Spleen (tissue), 11 donors: Measurements from ENCODE around the gene CDK11A. TPM values are rescaled to one million over a fixed set of nuclear protein-coding genes. Genes with fewer than 3 reads are reported as not detected.
"Not testable (repeated sequence)": the region's sequence is repeated elsewhere in the genome, so short reads cannot be mapped to it uniquely, and the experiment has no call there.

Experiments used
- DNase-seq: peaks from one replicate; pipeline ENCODE4 v3.0.0-alpha.2; 2020
- H3K27ac ChIP-seq, 8 donors: fragments of 200-600 bp; sonication (generic) in 7 of 8; 1 replicate in 4 of 8; 2 replicates in 4 of 8; pipeline versions ENCODE4 v1.5.0 to v1.8.0; 2016 to 2021; ENCODE audit warnings: inconsistent platforms in 4 of 8, mild to moderate bottlenecking in 4 of 8, moderate library complexity in 1 of 8
- H3K27me3 ChIP-seq, 7 donors: fragments of 200-600 bp; sonication (generic) in 6 of 7; replicated peaks in 1 of 7; 1 replicate in 4 of 7; 2 replicates in 3 of 7; pipeline versions ENCODE4 v1.5.0 to v1.8.0; 2016 to 2021; ENCODE audit warnings: inconsistent platforms in 3 of 7, mild to moderate bottlenecking in 1 of 7
- H3K36me3 ChIP-seq, 6 donors: fragments of 200-600 bp; sonication (generic) in 5 of 6; 1 replicate in 4 of 6; 2 replicates in 2 of 6; pipeline versions ENCODE4 v1.5.0 to v1.8.0; 2016 to 2021; ENCODE audit warnings: inconsistent platforms in 2 of 6
- H3K4me1 ChIP-seq, 6 donors: fragments of 200-600 bp; sonication (generic) in 5 of 6; 1 replicate in 3 of 6; 2 replicates in 3 of 6; pipeline versions ENCODE4 v1.5.0 to v1.8.0; 2016 to 2021; ENCODE audit warnings: inconsistent platforms in 3 of 6
- H3K4me3 ChIP-seq, 8 donors: fragments of 200-600 bp; sonication (generic) in 7 of 8; 1 replicate in 4 of 8; 2 replicates in 4 of 8; pipeline versions ENCODE4 v1.5.0 to v1.8.0; 2016 to 2021; ENCODE audit warnings: inconsistent platforms in 4 of 8, mild to moderate bottlenecking in 4 of 8, moderate library complexity in 2 of 8
- H3K9me3 ChIP-seq, 8 donors: fragments of 200-600 bp; sonication (generic) in 7 of 8; 1 replicate in 4 of 8; 2 replicates in 4 of 8; pipeline versions ENCODE4 v1.5.0 to v1.8.0; 2016 to 2021; ENCODE audit warnings: inconsistent platforms in 4 of 8
- CTCF ChIP-seq, 11 experiments: fragments of 200-600 bp in 7 of 11; fragments of 450-650 bp in 4 of 11; sonication (generic) in 4 of 11; IDR thresholded peaks in 8 of 11; conservative IDR thresholded peaks in 3 of 11; 1 replicate in 7 of 11; 2 replicates in 4 of 11; pipeline versions ENCODE4 v1.4.0 to v1.8.0; 2016 to 2021; ENCODE audit warnings: antibody characterized with exemption in 11 of 11, inconsistent platforms in 4 of 11, mild to moderate bottlenecking in 1 of 11
- POLR2A ChIP-seq, 3 donors: fragments of 450-650 bp; IDR thresholded peaks; one replicate each; pipeline ENCODE4 v1.5.1; 2017; ENCODE audit warnings: antibody characterized with exemption in 3 of 3, mild to moderate bottlenecking in 1 of 3
- POLR2AphosphoS5 ChIP-seq, 3 donors: sonication (generic); formaldehyde crosslinking; IDR thresholded peaks; one replicate each; pipeline ENCODE4 v1.5.1; 2017; ENCODE audit warnings: antibody characterized with exemption in 3 of 3
- WGBS, 5 donors: extraction: QIAGEN DNeasy Blood & Tissue Kit in 3 of 5; methylation state at CpG; one replicate each; pipeline versions ENCODE4 v1.1.5 to v1.1.7; 2013 to 2018; 5-methylcytosine and 5-hydroxymethylcytosine counted together
- intact Hi-C: fragments of 100-400 bp; cut with DNase I; formaldehyde crosslinking; loops from one replicate; pipeline ENCODE4 v1.15.0; 2023; ENCODE audit warnings: low total_unique reads
- polyA plus RNA-seq, 3 donors: library from polyadenylated mRNA; stranded (reverse); fragments of 200-250 nt; gene quantifications; one replicate each; pipeline ENCODE4 v1.2.1, GENCODE V29; 2013
- total RNA-seq, 7 donors: library from RNA; depleted of rRNA in 3 of 7; stranded (reverse); fragments of >200 nt in 3 of 7; fragmentation: NEBNext Ultra II Directional in 4 of 7; extraction: Animal tissue kit (Norgen Biotek cat#: 25700) in 4 of 7; gene quantifications; one replicate each; pipeline versions ENCODE4 v1.1.0 to v1.2.1, GENCODE V29; 2016 to 2021
- donor health status: healthy with polysubstance abuse.
- donor health status: DM: no; HTN: no; CAD: no; lungs with moderate emphysema.
- donor health status: DM: no; HTN: no; CAD: no.
- donor health status: Bipolar disorder and iron deficiency.
- donor health status: healthy.
- donor health status: DM: no; HTN: no; CAD: no.
- donor health status: DM: yes; HTN: yes; CAD: no.

CDK11A gene
- total and polyA plus RNA-seq, 10 donors, result 29.3 to 123 (median 75.5) TPM

- TF ChIP-seq CTCF (IDR thresholded peaks at IDR 0.05 in 8 of 11, conservative IDR thresholded peaks at IDR 0.05 in 3 of 11) (no peak), POLR2AphosphoS5 (IDR thresholded peaks at IDR 0.05) (peak in 1 of 3 donors; percentile 29)
- Histone ChIP-seq H3K36me3 (peaks cover 0 to 85% (median 36%) of the 10 kb centered on the region in 6 donors), H3K4me3 (no peak overlapping the region), H3K9me3 (no peaks in the 10 kb centered on the region), H3K4me1 (peaks cover 0 to 15% (median 7%) of the 10 kb centered on the region in 6 donors), H3K27me3 (no peaks in the 10 kb centered on the region), H3K27ac (no peak overlapping the region)
- intact Hi-C loops, result no loop called here
- DNase-seq, result no peak
- 88 to 93% (median 90%) methylated on average over 9 to 17 of the region's 17 CpGs for WGBS, 5 donors
These were observed 8.2 kb upstream of the CDK11A start for GRCh38 chr1:1732381-1732780.

GRCh38 chr1:1730870-1731269 lies 6.7 kb upstream of the CDK11A start:
- no peak overlapping the region for H3K4me3 ChIP-seq
- TF ChIP-seq POLR2A (IDR thresholded peaks at IDR 0.05) (no peak), POLR2AphosphoS5 (IDR thresholded peaks at IDR 0.05) (no peak), CTCF (IDR thresholded peaks at IDR 0.05 in 8 of 11, conservative IDR thresholded peaks at IDR 0.05 in 3 of 11) (no peak)
- 95 to 98% (median 97%) methylated on average over 14 to 17 of the region's 17 CpGs for WGBS, 5 donors
- H3K27ac ChIP-seq, result no peak overlapping the region
- H3K4me1 ChIP-seq, result peaks cover 0 to 15% (median 7%) of the 10 kb centered on the region in 6 donors
- no peaks in the 10 kb centered on the region for H3K9me3 ChIP-seq
- intact Hi-C loops, result no loop called here
- H3K36me3 ChIP-seq, result peaks cover 0 to 82% (median 35%) of the 10 kb centered on the region in 6 donors
- DNase-seq, result no peak
- no peaks in the 10 kb centered on the region for H3K27me3 ChIP-seq

DNA sequence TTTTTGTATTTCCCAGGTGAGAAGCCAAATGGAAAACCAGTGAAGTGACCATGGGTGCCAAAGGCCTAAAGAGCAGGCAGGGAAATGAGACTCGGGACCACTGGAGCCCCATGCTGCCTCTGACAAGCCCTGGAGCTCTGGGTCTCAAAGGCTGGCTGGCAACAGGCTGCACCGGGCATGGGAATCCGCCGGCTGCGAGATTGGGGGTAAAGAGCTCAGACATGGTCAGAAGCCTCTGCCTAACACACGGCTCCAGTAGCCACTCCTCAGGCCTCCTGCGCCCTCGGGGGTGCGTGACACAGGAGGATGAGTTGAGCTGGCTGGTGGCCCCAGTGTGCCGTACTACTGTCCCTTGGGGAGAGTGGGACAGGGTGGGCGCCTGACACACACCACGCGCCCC lies 6.1 kb upstream of the CDK11A start:
- WGBS, 5 donors, result 96 to 100% methylated on average over 3 to 10 of the region's 13 CpGs; no CpG with 5 or more reads in 3 of the 5 donors
- Histone ChIP-seq H3K36me3 (peaks cover 0 to 78% (median 34%) of the 10 kb centered on the region in 6 donors), H3K4me1 (peaks cover 0 to 15% (median 7%) of the 10 kb centered on the region in 6 donors)
- H3K9me3 ChIP-seq, intact Hi-C loops, DNase-seq, H3K27me3 ChIP-seq, H3K27ac ChIP-seq, H3K4me3 ChIP-seq: not testable (repeated sequence)

- peaks cover 0 to 19% (median 7%) of the 10 kb centered on the region in 6 donors for H3K4me1 ChIP-seq
- H3K27ac ChIP-seq, result peak overlapping the region in 4 of 8 donors; percentile 48 to 75 (median 74)
- H3K4me3 ChIP-seq, H3K27me3 ChIP-seq, H3K9me3 ChIP-seq, DNase-seq: not testable (repeated sequence)
- intact Hi-C loops, result loop anchor here (10.0 kb wide), 1 partner anchor 64 kb away; no protein-coding TSS in a partner anchor
- WGBS, 5 donors, result 85 to 98% (median 92%) methylated on average over 10 to 17 of the region's 18 CpGs
- peaks cover 0 to 70% (median 32%) of the 10 kb centered on the region in 6 donors for H3K36me3 ChIP-seq
These were observed 5.1 kb upstream of the CDK11A start for GRCh38 chr1:1729116-1729816.

DNA sequence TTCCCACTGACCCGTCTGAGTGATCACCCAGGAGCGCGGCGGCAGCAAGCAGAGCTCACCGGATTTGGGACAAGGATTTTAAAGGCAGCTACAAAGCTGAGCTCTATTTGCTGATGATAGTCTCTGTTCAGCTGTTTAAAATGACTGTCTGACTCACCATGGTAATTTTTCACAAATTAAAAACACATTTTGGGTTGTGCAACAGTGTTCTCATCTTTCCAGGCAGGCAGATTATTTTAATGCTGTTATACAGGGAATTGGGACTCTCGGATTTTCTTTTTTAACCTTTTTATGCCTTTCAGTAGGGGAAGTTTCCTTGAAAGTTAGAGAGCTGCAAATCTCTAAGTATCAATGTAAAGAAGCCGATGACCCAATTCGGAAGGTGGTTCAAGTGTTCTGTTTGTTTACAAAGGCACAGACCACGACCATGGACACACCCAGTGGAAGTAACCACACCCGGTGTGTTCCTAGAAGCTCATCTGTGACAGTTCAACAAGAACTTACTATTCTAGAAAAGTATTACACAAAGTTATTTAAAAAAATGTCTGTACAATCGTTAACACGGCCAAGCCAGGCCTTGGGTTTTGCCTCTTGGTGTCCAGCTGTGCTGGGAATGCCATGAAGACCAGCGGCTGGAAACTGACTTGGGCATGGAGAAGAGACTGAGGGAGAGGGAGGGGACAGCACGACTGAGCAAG lies 4.3 kb upstream of the CDK11A start:
- Histone ChIP-seq H3K4me1 (peaks cover 0 to 19% (median 7%) of the 10 kb centered on the region in 6 donors), H3K36me3 (peaks cover 0 to 62% (median 28%) of the 10 kb centered on the region in 6 donors), H3K27ac (peak overlapping the region in 6 of 8 donors; percentile 22 to 75 (median 60))
- DNase-seq, H3K4me3 ChIP-seq, H3K9me3 ChIP-seq, H3K27me3 ChIP-seq: not testable (repeated sequence)
- intact Hi-C loops, result loop anchor here (10.0 kb wide), 1 partner anchor 64 kb away; no protein-coding TSS in a partner anchor
- WGBS, 5 donors, result 54 to 62% (median 58%) methylated on average over 9 to 14 of the region's 14 CpGs

- H3K36me3 ChIP-seq, result peaks cover 0 to 49% (median 18%) of the 10 kb centered on the region in 6 donors
- not testable (repeated sequence) for H3K9me3 ChIP-seq, DNase-seq, H3K4me3 ChIP-seq, H3K27ac ChIP-seq, H3K27me3 ChIP-seq
- intact Hi-C loops, result loop anchor here (10.0 kb wide), 1 partner anchor 62 kb away; no protein-coding TSS in a partner anchor
- H3K4me1 ChIP-seq, result peaks cover 0 to 19% (median 7%) of the 10 kb centered on the region in 6 donors
- WGBS, 5 donors, result 87 to 93% (median 91%) methylated on average over 8 to 11 of the region's 12 CpGs
These were observed 3.0 kb upstream of the CDK11A start for GRCh38 chr1:1727131-1727651.

DNA sequence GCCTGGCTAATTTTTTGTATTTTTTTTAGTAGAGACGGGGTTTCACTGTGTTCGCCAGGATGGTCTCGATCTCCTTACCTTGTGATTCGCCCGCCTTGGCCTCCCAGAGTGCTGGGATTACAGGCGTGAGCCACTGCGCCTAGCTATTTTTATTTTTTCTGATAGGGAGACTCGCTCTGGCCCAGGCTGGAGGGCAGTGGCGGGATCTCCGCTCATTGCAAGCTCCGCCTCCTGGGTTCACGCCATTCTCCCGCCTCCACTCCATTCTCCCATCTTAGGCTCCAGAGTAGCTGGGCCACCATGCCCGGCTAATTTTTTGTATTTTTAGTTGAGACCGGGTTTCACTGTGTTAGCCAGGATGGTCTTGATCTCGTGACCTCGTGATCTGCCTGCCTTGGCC lies 1.9 kb upstream of the CDK11A start:
- H3K27me3 ChIP-seq, H3K27ac ChIP-seq, H3K4me3 ChIP-seq, DNase-seq, H3K9me3 ChIP-seq: not testable (repeated sequence)
- peaks cover 0 to 48% (median 14%) of the 10 kb centered on the region in 6 donors for H3K36me3 ChIP-seq
- intact Hi-C loops, result loop anchor here (10.0 kb wide), 1 partner anchor 61 kb away; no protein-coding TSS in a partner anchor
- 93 to 99% (median 96%) methylated on average over 16 to 17 of the region's 17 CpGs for WGBS, 5 donors
- peaks cover 2 to 25% (median 12%) of the 10 kb centered on the region in 6 donors for H3K4me1 ChIP-seq
